Measurements from ENCODE around the gene GALNT17.

The GALNT17 gene

DNA sequence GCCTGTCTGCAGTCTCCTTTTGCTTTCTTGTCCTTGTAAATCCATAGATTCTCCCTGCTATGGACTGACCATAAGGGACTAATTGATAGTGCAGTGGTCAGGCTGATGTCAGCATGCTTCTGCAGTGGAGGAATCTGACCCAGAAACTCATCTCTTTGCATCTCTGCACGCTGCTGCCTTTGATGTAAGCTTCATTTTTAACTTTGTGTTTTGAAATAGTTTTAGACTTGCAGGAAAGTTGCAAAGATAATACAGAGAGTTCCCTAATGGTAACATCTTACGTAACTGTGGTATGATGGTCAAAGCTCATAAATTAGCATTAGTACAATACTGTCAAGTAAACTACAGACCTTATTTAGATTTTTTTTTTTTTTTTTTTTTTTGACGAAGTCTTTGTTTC is 89.6 kb downstream of the GALNT17 start:
- TF ChIP-seq FOXM1 (IDR thresholded peaks at IDR 0.05; ENCODE audit: borderline replicate concordance, low read depth): no peak
- no peak for TF ChIP-seq YY1 (IDR thresholded peaks at IDR 0.05; ENCODE audit: low read depth)
- TF ChIP-seq, protein P1, sequence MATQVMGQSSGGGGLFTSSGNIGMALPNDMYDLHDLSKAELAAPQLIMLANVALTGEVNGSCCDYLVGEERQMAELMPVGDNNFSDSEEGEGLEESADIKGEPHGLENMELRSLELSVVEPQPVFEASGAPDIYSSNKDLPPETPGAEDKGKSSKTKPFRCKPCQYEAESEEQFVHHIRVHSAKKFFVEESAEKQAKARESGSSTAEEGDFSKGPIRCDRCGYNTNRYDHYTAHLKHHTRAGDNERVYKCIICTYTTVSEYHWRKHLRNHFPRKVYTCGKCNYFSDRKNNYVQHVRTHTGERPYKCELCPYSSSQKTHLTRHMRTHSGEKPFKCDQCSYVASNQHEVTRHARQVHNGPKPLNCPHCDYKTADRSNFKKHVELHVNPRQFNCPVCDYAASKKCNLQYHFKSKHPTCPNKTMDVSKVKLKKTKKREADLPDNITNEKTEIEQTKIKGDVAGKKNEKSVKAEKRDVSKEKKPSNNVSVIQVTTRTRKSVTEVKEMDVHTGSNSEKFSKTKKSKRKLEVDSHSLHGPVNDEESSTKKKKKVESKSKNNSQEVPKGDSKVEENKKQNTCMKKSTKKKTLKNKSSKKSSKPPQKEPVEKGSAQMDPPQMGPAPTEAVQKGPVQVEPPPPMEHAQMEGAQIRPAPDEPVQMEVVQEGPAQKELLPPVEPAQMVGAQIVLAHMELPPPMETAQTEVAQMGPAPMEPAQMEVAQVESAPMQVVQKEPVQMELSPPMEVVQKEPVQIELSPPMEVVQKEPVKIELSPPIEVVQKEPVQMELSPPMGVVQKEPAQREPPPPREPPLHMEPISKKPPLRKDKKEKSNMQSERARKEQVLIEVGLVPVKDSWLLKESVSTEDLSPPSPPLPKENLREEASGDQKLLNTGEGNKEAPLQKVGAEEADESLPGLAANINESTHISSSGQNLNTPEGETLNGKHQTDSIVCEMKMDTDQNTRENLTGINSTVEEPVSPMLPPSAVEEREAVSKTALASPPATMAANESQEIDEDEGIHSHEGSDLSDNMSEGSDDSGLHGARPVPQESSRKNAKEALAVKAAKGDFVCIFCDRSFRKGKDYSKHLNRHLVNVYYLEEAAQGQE (IDR thresholded peaks at IDR 0.05; ENCODE audit: low read depth): no peak
- TF ChIP-seq EP300 (IDR thresholded peaks at IDR 0.05; ENCODE audit: borderline replicate concordance): no peak
- TF ChIP-seq CREB1 (IDR thresholded peaks at IDR 0.05; ENCODE audit: low read depth): no peak
- no peak for TF ChIP-seq TEAD4 (IDR thresholded peaks at IDR 0.05)
- no peak for TF ChIP-seq CEBPB (IDR thresholded peaks at IDR 0.05)
- TF ChIP-seq TAF1 (IDR thresholded peaks at IDR 0.05; ENCODE audit: low read depth): no peak
- TF ChIP-seq ZBTB7A (IDR thresholded peaks at IDR 0.05; ENCODE audit: low read depth): no peak
- no peak for TF ChIP-seq EGR1 (IDR thresholded peaks at IDR 0.05)
- no peak for TF ChIP-seq RAD21 (IDR thresholded peaks at IDR 0.05; ENCODE audit: low read depth)
- TF ChIP-seq, protein P2, sequence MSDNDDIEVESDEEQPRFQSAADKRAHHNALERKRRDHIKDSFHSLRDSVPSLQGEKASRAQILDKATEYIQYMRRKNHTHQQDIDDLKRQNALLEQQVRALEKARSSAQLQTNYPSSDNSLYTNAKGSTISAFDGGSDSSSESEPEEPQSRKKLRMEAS (IDR thresholded peaks at IDR 0.05): no peak
- TF ChIP-seq NFIC (IDR thresholded peaks at IDR 0.05): no peak
- no peak for TF ChIP-seq TCF12 (IDR thresholded peaks at IDR 0.05; ENCODE audit: low read depth)
- TF ChIP-seq, protein P3, sequence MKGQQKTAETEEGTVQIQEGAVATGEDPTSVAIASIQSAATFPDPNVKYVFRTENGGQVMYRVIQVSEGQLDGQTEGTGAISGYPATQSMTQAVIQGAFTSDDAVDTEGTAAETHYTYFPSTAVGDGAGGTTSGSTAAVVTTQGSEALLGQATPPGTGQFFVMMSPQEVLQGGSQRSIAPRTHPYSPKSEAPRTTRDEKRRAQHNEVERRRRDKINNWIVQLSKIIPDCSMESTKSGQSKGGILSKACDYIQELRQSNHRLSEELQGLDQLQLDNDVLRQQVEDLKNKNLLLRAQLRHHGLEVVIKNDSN (IDR thresholded peaks at IDR 0.05): no peak

DNA sequence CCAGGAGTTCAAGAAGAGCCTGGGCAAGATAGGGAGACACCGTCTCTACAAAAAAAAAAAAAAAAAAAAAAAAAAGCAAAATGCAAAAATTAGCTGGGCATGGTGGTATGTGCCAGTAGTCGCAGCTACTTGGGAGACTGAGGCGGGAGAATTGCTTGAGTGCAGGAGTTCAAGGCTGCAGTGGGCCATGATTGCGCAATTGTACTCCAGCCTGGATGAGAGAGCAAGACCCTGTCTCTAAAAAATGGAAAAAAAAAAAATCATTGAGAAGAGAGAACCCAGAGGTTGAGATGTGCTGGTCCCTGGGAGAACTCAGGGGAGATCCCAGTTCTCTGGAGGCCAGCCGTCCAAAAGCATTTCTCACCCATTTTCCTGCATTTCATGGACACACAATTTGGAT is 95.2 kb downstream of the GALNT17 start:
- TF ChIP-seq TCF12 (IDR thresholded peaks at IDR 0.05; ENCODE audit: low read depth) (no peak), RAD21 (IDR thresholded peaks at IDR 0.05; ENCODE audit: low read depth) (no peak), FOXM1 (IDR thresholded peaks at IDR 0.05; ENCODE audit: borderline replicate concordance, low read depth) (no peak), TAF1 (IDR thresholded peaks at IDR 0.05; ENCODE audit: low read depth) (no peak), CEBPB (IDR thresholded peaks at IDR 0.05) (no peak), EGR1 (IDR thresholded peaks at IDR 0.05) (no peak), CREB1 (IDR thresholded peaks at IDR 0.05; ENCODE audit: low read depth) (no peak), NFIC (IDR thresholded peaks at IDR 0.05) (no peak), ZBTB7A (IDR thresholded peaks at IDR 0.05; ENCODE audit: low read depth) (no peak), EP300 (IDR thresholded peaks at IDR 0.05; ENCODE audit: borderline replicate concordance) (no peak), TEAD4 (IDR thresholded peaks at IDR 0.05) (no peak), YY1 (IDR thresholded peaks at IDR 0.05; ENCODE audit: low read depth) (no peak)
- TF ChIP-seq, protein P1 (IDR thresholded peaks at IDR 0.05; ENCODE audit: low read depth): no peak
- TF ChIP-seq, protein P3 (IDR thresholded peaks at IDR 0.05): no peak
- TF ChIP-seq, protein P2 (IDR thresholded peaks at IDR 0.05): no peak

DNA sequence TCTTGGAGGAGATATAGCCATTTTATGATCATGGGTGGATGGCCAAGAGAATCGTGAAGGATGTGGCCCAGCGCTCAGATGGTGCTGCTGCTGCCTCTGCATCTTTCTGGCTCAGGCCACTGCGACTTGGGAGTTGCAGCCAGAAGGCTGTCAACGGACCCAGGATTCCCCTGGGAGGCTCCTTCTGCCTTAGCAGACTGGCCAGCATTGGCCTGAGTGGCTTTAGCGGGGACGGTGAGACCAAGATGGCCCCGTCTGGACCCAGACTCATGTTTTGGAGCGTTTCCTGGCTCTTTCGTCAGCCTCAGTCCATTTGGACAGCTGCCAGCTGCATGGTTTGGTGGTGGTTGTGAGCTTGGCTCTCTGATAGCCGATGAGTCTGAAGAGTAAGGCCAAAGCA is 97.2 kb downstream of the GALNT17 start:
- TF ChIP-seq, protein P3 (IDR thresholded peaks at IDR 0.05): no peak
- TF ChIP-seq TEAD4 (IDR thresholded peaks at IDR 0.05) (no peak), EGR1 (IDR thresholded peaks at IDR 0.05) (no peak)

DNA sequence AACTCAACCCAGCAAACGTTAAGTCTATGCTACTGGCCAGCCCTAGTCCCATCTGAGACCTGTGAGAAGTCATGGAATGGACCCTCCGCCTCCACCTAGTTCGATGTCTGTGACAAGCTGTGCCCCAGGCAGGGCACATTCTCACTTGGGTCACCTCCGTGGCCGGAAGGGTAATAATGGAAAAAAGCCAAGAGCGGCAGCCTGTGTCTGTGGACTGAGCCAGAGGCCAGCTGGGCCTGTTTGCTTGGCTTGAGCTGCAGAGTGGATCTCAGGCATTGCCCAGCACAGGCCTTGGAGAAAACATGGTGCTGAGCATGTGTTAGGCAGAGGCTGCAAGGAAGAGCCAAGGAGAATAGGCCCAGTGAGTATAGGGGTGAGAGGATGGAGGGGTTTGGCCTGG is 97.8 kb downstream of the GALNT17 start:
- TF ChIP-seq YY1 (IDR thresholded peaks at IDR 0.05; ENCODE audit: low read depth): no peak
- no peak for TF ChIP-seq RAD21 (IDR thresholded peaks at IDR 0.05; ENCODE audit: low read depth)
- TF ChIP-seq, protein P3 (IDR thresholded peaks at IDR 0.05): no peak
- no peak for TF ChIP-seq EP300 (IDR thresholded peaks at IDR 0.05; ENCODE audit: borderline replicate concordance)
- TF ChIP-seq CEBPB (IDR thresholded peaks at IDR 0.05): no peak
- no peak for TF ChIP-seq FOXM1 (IDR thresholded peaks at IDR 0.05; ENCODE audit: borderline replicate concordance, low read depth)
- TF ChIP-seq, protein P1 (IDR thresholded peaks at IDR 0.05; ENCODE audit: low read depth): no peak
- TF ChIP-seq, protein P2 (IDR thresholded peaks at IDR 0.05): no peak
- TF ChIP-seq TAF1 (IDR thresholded peaks at IDR 0.05; ENCODE audit: low read depth): no peak
- TF ChIP-seq TEAD4 (IDR thresholded peaks at IDR 0.05): no peak
- TF ChIP-seq ZBTB7A (IDR thresholded peaks at IDR 0.05; ENCODE audit: low read depth): no peak
- no peak for TF ChIP-seq NFIC (IDR thresholded peaks at IDR 0.05)
- no peak for TF ChIP-seq CREB1 (IDR thresholded peaks at IDR 0.05; ENCODE audit: low read depth)
- no peak for TF ChIP-seq TCF12 (IDR thresholded peaks at IDR 0.05; ENCODE audit: low read depth)
- no peak for TF ChIP-seq EGR1 (IDR thresholded peaks at IDR 0.05)
